ENCODE results near the gene GBF1. TPM values are rescaled to one million over a fixed set of nuclear protein-coding genes. Genes with fewer than 3 reads are reported as not detected.

The GBF1 gene
- total and polyA plus RNA-seq, 7 donors = 14.1 to 47.1 (median 40.8) TPM

DNA sequence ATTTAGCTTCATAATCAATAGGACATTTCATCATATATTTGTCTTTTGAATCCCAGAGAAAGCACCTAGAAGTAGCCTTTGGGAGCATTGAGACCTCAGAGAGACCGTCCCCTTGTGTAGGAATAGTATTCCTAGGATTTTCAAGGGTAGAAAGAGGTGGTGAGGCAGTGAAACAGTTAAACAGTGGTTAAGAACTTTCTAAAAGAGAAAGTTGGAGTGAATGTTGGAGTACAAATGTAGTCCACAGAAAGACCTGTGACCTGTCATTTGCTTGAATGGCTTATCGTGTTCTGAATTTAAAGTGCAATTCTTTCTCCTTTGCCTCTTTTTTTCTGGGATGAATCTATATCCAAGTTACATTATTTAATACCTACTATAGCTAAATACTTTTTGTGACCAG lies 30.0 kb downstream of the GBF1 start:
- intact Hi-C loops (cut with DNase I) = no loop called here
- 66 to 83% (median 75%) methylated on average over 2 of the region's 2 CpGs for WGBS, 3 donors
- peaks cover 61% of the 10 kb centered on the region for H3K4me1 ChIP-seq

DNA sequence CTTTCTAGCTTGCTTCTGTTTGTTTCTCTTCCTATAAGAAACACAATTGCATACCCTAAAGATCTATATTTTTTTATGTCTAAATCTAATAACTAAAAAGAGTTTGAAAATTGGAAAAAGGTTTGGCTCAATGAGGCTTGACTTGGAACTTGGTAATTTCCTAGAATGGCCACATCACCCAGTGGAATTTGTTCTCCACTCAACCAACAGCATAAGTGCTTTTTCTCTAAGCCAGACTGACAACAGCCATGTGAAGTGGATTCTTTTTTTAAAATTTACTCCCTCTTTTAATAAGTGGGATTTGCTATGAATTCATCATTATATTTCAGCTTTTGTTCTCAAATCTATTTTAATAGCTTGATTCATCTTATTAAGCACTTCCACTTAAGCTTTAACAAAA lies 33.8 kb downstream of the GBF1 start:
- peaks cover 68% of the 10 kb centered on the region for H3K4me1 ChIP-seq
- H3K9me3 ChIP-seq = no peaks in the 10 kb centered on the region

More for the DNA sequence above, 30.0 kb downstream of the GBF1 start:
- no peak for ATAC-seq
- Histone ChIP-seq H3K27ac (peak overlapping the region; percentile 65), H3K27me3 (ENCODE audit: insufficient read depth in 3 of 3, low read length in 2 of 3) (no peaks in the 10 kb centered on the region), H3K36me3 (ENCODE audit: insufficient read depth in 1 of 2, low read depth in 1 of 2) (peaks cover 0 to 5% of the 10 kb centered on the region in 2 donors), H3K9me3 (no peaks in the 10 kb centered on the region), H3K4me3 (no peak overlapping the region)
- TF ChIP-seq CTCF (IDR thresholded peaks at IDR 0.05) = no peak
- DNase-seq = no peak

GRCh38 chr10:102280397-102281101 lies 35.2 kb downstream of the GBF1 start:
- intact Hi-C loops (cut with DNase I) = loop anchor here (5.0 kb wide), 2 partner anchors 33 to 42 kb away; partner anchors contain the start of gene GBF1 (in 1 of the 2)
- no peaks in the 10 kb centered on the region for H3K9me3 ChIP-seq
- 0 to 1% (median 0%) methylated on average over 3 of the region's 3 CpGs for WGBS, 3 donors
- TF ChIP-seq CTCF (IDR thresholded peaks at IDR 0.05) = no peak
- DNase-seq (peak; percentile 73 to 85), ATAC-seq (peak; percentile 96 to 98 (median 98))
- H3K27me3 ChIP-seq (ENCODE audit: insufficient read depth in 3 of 3, low read length in 2 of 3) = no peaks in the 10 kb centered on the region
- peaks cover 0 to 5% of the 10 kb centered on the region in 2 donors for H3K36me3 ChIP-seq (ENCODE audit: insufficient read depth in 1 of 2, low read depth in 1 of 2)
- H3K27ac ChIP-seq = peak overlapping the region; percentile 94
- peak overlapping the region; percentile 56 for H3K4me3 ChIP-seq
- H3K4me1 ChIP-seq = peaks cover 68% of the 10 kb centered on the region

More for the DNA sequence above, 33.8 kb downstream of the GBF1 start:
- peak overlapping the region; percentile 94 for H3K27ac ChIP-seq
- no peaks in the 10 kb centered on the region for H3K27me3 ChIP-seq (ENCODE audit: insufficient read depth in 3 of 3, low read length in 2 of 3)
- no peak overlapping the region for H3K4me3 ChIP-seq
- ATAC-seq (no peak), DNase-seq (no peak)
- intact Hi-C loops (cut with DNase I) = no loop called here
- H3K36me3 ChIP-seq (ENCODE audit: insufficient read depth in 1 of 2, low read depth in 1 of 2) = peaks cover 0 to 5% of the 10 kb centered on the region in 2 donors
- no peak for TF ChIP-seq CTCF (IDR thresholded peaks at IDR 0.05)

DNA sequence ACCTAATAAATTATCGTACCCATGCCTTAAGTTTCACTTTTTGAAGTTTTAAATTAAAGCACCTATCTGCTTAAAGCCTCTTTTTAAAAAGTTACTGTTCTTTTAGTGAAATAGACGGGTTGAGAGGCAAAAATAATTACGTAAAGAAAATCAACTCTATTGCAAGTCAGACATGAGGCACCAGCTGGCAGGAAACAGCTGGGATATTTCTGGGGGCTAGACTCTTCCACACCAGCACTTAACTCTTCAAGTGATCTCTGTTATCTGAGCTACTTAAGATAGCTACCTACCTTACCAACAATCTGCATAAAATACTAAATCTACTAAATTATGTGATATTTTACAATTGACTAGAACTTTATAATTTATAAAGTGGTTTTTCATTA lies 35.8 kb downstream of the GBF1 start:
- peak overlapping the region; percentile 56 for H3K4me3 ChIP-seq
- intact Hi-C loops (cut with DNase I) = loop anchor here (5.0 kb wide), 2 partner anchors 34 to 41 kb away; partner anchors contain the start of gene GBF1 (in 1 of the 2)
- H3K9me3 ChIP-seq = no peaks in the 10 kb centered on the region
- DNase-seq (no peak), ATAC-seq (peak; percentile 77 to 80 (median 78))
- no peak for TF ChIP-seq CTCF (IDR thresholded peaks at IDR 0.05)
- H3K27ac ChIP-seq = peak overlapping the region; percentile 94
- no peaks in the 10 kb centered on the region for H3K27me3 ChIP-seq (ENCODE audit: insufficient read depth in 3 of 3, low read length in 2 of 3)
- peaks cover 72% of the 10 kb centered on the region for H3K4me1 ChIP-seq
- 1 to 3% (median 1%) methylated on average over 3 of the region's 3 CpGs for WGBS, 3 donors
- H3K36me3 ChIP-seq (ENCODE audit: insufficient read depth in 1 of 2, low read depth in 1 of 2) = peaks cover 0 to 5% of the 10 kb centered on the region in 2 donors

All from psoas muscle (tissue), 8 donors.